DOHH2 (cell line): ENCODE results near the gene SEPTIN5.

Experiments
- H3F3A ChIP-seq: fragments of 200-600 bp; sonication (generic), shearing (Covaris generic); 2 replicates; pipeline ENCODE4 v1.6.0; 2016; ENCODE audit warnings: antibody characterized with exemption, mild to moderate bottlenecking; ENCODE audit not compliant: control insufficient read depth, insufficient read depth
- H3K27ac ChIP-seq: fragments of 200-600 bp; sonication (generic); 2 replicates; pipeline ENCODE4 v1.5.1; 2014; ENCODE audit warnings: low read depth, mild to moderate bottlenecking, low read length, moderate library complexity
- H3K27me3 ChIP-seq: fragments of 200-600 bp; sonication (generic); 2 replicates; pipeline ENCODE4 v1.6.1; 2014; ENCODE audit warnings: mild to moderate bottlenecking, low read length, mixed read lengths; ENCODE audit not compliant: control insufficient read depth
- H3K36me3 ChIP-seq: fragments of 200-600 bp; sonication (generic); 2 replicates; pipeline ENCODE4 v1.6.1; 2014; ENCODE audit warnings: mild to moderate bottlenecking, low read length, moderate library complexity, mixed read lengths; ENCODE audit not compliant: control insufficient read depth
- H3K4me1 ChIP-seq: fragments of 200-600 bp; sonication (generic); 2 replicates; pipeline ENCODE4 v1.6.1; 2014; ENCODE audit warnings: mild to moderate bottlenecking, low read length, mixed read lengths; ENCODE audit not compliant: control insufficient read depth
- H3K4me2 ChIP-seq: fragments of 200-600 bp; sonication (generic); 2 replicates; pipeline ENCODE4 v1.6.0; 2014; ENCODE audit warnings: mild to moderate bottlenecking, low read length, moderate library complexity
- H3K4me3 ChIP-seq: fragments of 200-600 bp; sonication (generic); 2 replicates; pipeline ENCODE4 v1.5.1; 2014; ENCODE audit warnings: mild to moderate bottlenecking, low read length, mixed read lengths
- H3K79me2 ChIP-seq: fragments of 200-600 bp; sonication (generic); 2 replicates; pipeline ENCODE4 v1.6.1; 2014; ENCODE audit warnings: mild to moderate bottlenecking, low read length, mixed read lengths; ENCODE audit not compliant: control insufficient read depth
- H3K9me2 ChIP-seq: fragments of 200-600 bp; sonication (generic); replicated peaks from 2 replicates; pipeline ENCODE4 v1.6.1; 2014; ENCODE audit warnings: mild to moderate bottlenecking, low read length, mixed read lengths; ENCODE audit not compliant: control insufficient read depth
- H3K9me3 ChIP-seq: fragments of 200-600 bp; sonication (generic); 2 replicates; pipeline ENCODE4 v1.6.1; 2014; ENCODE audit warnings: antibody characterized with exemption, low read length, mixed read lengths; ENCODE audit not compliant: control insufficient read depth, insufficient read depth
- H4K20me1 ChIP-seq: fragments of 200-600 bp; sonication (generic); 2 replicates; pipeline ENCODE4 v1.6.0; 2014; ENCODE audit warnings: low read depth, mild to moderate bottlenecking, antibody characterized with exemption, low read length, moderate library complexity; ENCODE audit not compliant: control insufficient read depth, insufficient read depth
- CTCF ChIP-seq: fragments of 200-600 bp; sonication (generic); IDR thresholded peaks from one replicate; pipeline ENCODE4 v1.5.1; 2014; ENCODE audit warnings: antibody characterized with exemption, mild to moderate bottlenecking, low read depth, low read length; ENCODE audit not compliant: poor library complexity, severe bottlenecking
- EZH2phosphoT487 ChIP-seq: fragments of 200-600 bp; sonication (generic); IDR thresholded peaks from 2 replicates; pipeline ENCODE4 v1.6.1; 2017; ENCODE audit warnings: borderline replicate concordance, mild to moderate bottlenecking, antibody characterized with exemption, low read length, moderate library complexity, mixed read lengths

SEPTIN5 gene

DNA sequence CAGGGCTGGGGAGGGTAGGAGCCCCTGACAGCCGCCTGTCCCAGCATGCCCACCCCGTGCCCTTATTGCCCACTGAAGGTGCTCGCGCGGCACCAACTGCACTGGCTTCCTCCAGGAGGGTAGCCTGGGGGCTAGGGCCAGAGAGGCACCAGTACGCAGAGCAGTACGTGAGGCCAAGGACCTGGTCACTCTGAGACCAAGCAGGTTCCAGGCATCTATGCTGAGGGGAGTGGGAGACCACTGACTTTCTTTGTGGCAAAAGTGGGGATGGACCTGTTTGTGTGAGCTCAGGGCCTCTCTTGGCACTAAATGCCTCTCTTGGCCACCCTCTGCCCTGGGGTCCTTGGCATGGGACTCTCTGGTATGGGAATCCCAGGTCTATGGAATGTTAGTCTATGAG, 19.9 kb downstream of the SEPTIN5 start:
- Histone ChIP-seq H3K27me3 (peaks cover 4% of the 10 kb centered on the region; the same call in 1 of the 2 replicates), H3K79me2 (no peaks in the 10 kb centered on the region), H3K4me3 (no peak overlapping the region), H3K4me2 (no peak overlapping the region), H3K27ac (no peak overlapping the region), H3F3A (no peaks in the 10 kb centered on the region), H3K9me3 (no peaks in the 10 kb centered on the region), H3K9me2 (no peaks in the 10 kb centered on the region), H3K36me3 (no peaks in the 10 kb centered on the region), H3K4me1 (peaks cover 5% of the 10 kb centered on the region), H4K20me1 (no peaks in the 10 kb centered on the region)
- TF ChIP-seq EZH2phosphoT487 = no peak
- no peak for TF ChIP-seq CTCF

- Histone ChIP-seq H3K9me2 (no peaks in the 10 kb centered on the region), H3K4me3 (no peak overlapping the region), H3K36me3 (no peaks in the 10 kb centered on the region), H3K4me2 (no peak overlapping the region), H4K20me1 (no peaks in the 10 kb centered on the region), H3K79me2 (no peaks in the 10 kb centered on the region), H3F3A (no peaks in the 10 kb centered on the region), H3K27ac (no peak overlapping the region), H3K27me3 (peaks cover 4% of the 10 kb centered on the region; the same call in 1 of the 2 replicates), H3K4me1 (peaks cover 5% of the 10 kb centered on the region), H3K9me3 (no peaks in the 10 kb centered on the region)
- no peak for TF ChIP-seq CTCF
- no peak for TF ChIP-seq EZH2phosphoT487
Observed at GRCh38 chr22:19734837-19735382, 20.6 kb downstream of the SEPTIN5 start.

DNA sequence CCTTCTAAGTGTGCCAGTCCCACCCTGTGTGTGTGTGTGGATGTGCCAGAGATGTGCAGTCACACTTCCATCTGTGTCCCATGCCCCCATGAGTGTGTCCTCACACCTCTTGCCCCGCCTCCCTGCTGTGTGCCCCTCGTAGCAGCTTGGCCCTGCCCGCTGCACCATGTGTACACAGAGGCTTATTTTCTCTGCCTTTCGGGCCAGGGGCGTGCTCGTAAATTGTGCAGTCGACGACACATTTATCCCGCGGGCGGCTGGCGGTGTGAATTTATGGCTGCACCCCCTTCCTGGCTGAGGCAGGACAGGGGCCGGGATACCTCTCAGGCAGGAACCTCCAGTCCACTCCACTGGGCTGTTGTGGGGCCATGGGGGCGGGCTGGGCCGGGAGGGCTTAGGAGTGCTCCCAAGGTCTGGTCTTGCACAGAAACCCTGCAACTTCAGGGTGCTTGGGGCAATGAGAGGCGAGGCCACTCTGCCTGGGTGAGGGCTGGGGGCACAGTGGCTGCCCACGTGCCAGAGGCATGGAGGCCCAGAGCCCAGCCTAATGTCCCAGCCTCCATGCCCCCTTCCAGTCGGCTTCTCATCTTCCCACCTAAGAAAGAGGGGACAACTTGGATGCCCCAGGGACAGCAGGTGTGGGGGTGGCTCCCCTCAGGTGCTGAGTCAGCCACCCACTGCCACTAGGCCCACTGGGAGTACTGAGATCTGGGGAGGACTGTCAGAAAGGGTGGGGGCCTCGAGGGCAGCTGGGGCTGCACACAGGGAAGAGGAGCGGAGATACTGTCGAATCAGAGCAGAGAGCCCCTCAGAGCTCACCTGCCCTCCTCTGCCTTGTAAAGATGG, 21.6 kb downstream of the SEPTIN5 start:
- Histone ChIP-seq H3K9me3 (no peaks in the 10 kb centered on the region), H3K4me3 (no peak overlapping the region), H3K27ac (no peak overlapping the region), H3K27me3 (peaks cover 4% of the 10 kb centered on the region; the same call in 1 of the 2 replicates), H4K20me1 (no peaks in the 10 kb centered on the region), H3K4me1 (peaks cover 3% of the 10 kb centered on the region), H3F3A (no peaks in the 10 kb centered on the region), H3K79me2 (no peaks in the 10 kb centered on the region), H3K4me2 (no peak overlapping the region), H3K9me2 (no peaks in the 10 kb centered on the region), H3K36me3 (no peaks in the 10 kb centered on the region)
- TF ChIP-seq CTCF = no peak
- TF ChIP-seq EZH2phosphoT487 = no peak
